Stimulated activated CD8-positive, alpha-beta memory T cell treated with anti-CD3 and anti-CD28 coated beads, Interleukin-2, amount 100 ng/mL, for 1 hour (primary cell): Measurements from ENCODE around the gene IGFL1.
"Not testable (repeated sequence)": the region's sequence is repeated elsewhere in the genome, so short reads cannot be mapped to it uniquely, and the experiment has no call there.

Source experiments
- DNase-seq, 2 donors: peaks; one replicate each; pipeline ENCODE4 v3.0.0-alpha.2; 2020; ENCODE audit warnings: low read depth in 2 of 2

The IGFL1 gene

DNA sequence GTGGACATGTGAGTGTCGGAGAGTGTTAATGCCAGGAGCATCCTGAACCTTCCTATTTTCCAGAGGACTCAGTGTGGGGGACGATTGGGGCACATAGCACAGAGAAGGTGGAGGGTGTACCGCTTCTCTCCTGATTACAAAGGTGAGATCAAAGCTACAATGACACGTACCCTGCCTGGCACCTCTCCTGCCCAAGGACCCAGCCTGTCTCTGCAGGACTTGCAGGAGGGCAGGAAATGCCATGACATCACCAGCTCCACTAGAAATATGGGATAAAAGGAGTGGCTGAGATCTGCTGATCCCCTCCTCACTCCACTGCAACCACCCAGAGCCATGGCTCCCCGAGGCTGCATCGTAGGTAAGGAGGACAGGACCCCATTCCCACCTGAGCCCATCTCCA, at the start of gene IGFL1:
Gene IGFL1 (plus strand): TSS at position 301 of the 400 bp plus-strand sequence. CDS start 33 bp downstream, at position 334.
- DNase-seq: no peak

DNA sequence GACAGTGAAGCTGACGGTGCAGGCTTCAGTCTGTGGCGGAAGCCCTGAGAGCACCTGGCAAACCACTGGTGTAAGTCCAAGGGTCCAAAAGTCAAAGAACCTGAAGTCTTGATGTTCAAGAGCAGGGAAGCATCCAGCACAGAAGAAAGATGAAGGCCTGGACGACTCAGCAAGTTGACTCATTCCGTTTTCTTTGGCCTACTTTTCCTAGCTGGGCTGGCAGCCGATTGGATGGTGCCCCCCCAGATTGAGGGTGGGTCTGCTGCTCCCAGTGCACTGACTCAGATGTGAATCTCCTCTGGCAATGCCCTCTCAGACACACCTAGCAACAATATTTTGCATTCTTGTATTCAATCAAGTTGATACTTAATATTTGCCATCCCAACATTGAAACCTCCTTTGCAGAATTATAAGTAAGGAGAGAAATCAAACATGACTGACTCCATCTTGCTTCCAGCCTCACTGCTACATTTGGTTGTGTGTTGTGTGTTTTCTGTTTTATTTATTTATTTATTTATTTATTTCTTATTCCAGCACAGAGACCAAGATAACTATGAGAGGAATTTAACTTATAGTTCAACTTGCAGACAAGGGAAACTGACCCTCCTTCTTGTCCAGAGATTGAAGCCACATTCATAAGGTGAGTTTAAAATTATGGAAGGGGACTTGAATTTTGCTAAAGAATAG, 48.7 kb upstream of the IGFL1 start:
- no peak for DNase-seq

DNA sequence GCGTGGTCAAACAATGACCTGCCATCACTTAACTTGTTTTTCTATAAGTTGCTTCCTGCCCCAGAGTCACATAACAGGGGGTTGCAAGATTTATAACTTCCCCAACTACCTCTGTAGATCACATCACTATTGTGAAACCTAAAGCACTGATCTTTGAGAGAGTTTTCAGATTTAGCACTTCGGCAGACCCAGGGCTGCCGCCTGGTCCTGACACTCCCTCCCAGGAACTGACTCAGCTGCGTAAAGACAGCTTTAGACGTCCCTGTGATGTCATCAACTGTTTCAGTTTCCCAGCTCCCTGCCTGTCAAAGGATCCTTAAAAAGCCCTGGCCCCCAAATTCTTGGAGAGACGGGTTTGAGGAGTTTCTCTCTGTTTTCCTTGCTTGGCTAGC, 48.2 kb upstream of the IGFL1 start:
- no peak for DNase-seq

DNA sequence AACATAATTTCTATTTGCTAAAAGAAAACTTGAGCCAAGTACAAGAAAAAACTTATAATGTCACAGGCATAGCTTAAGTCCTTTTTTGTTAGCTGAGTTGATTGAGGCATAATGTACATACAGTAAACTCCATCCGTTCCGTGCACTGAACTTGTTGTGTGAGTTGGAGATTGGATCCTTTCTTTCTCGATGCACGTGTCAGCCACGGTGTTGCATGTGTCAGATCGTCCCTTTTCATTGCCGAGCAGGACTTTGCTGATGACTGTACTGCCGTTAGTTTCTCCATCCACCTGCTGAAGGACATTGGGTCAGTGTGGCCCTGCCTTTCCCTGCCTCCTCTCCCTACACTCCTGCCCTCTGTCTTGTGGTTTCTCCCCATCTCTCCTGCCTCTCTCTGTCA, 47.1 kb upstream of the IGFL1 start:
- DNase-seq: no peak

DNA sequence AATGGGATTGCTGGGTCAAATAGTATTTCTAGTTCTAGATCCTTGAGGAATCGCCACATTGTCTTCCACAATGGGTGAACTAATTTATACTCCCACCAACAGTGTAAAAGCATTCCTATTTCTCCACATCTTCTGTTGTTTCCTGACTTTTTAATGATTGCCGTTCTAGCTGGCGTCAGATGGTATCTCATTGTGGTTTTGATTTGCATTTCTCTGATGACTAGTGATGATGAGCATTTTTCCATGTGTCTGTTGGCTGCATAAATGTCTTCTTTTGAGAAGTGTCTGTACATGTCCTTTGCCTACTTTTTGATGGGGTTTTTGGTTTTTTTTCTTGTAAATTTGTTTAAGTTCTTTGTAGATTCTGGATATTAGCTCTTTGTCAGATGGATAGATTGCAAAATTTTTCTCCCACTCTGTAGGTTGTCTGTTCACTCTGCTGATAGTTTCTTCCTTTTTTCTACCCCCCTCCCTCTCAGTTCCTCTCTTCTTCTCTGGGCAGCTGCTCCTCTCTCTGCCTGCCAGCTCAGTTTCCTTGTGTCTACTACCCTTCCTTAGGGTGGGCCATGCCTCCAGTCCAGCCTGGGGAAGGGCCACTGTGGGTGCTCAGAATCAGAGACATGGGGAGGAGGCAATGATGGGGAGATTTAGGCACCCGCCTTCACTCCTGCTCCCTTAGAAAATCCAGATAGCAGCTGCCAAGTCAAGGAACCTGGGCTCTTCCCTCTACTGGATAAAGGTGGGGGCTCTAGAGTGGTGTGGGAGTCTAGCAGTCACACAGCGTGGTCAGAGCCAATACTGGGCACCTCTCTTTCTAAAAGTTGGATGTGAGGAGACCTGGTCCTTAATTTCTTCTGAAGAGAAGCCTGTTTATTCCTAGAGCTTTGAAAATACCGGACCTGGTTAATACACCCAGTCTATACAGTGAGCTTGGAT, 44.5 kb upstream of the IGFL1 start:
- DNase-seq: not testable (repeated sequence)

DNA sequence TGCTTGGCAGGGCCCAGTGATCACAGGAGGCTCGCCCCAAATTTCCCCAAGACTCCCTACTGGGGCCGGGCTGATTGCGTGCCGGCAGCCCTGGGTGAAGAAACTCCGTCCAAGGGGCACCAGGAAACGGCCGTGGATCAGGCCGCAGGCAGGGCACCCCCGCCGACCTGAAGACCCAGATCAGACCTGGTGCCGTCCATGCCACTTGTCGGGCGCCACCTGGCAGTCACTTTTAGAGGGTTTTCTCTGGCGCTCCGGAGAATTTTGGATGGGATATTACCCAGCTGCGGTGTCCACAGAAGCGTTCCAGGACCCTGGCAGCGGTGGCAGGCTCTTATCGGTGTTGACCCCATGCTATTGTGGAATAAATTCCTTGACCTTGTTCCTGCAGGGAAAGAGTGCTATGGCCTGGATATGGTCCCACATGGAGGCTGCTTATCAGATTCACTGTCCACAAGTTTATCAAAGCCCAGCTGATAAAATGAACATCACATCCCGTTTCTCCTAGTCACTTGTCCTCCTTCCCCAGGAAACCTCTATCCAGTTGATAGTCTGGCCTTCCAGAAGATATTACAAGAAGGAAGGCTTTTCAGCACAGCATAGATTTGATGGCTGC, 43.3 kb upstream of the IGFL1 start:
- DNase-seq: no peak

DNA sequence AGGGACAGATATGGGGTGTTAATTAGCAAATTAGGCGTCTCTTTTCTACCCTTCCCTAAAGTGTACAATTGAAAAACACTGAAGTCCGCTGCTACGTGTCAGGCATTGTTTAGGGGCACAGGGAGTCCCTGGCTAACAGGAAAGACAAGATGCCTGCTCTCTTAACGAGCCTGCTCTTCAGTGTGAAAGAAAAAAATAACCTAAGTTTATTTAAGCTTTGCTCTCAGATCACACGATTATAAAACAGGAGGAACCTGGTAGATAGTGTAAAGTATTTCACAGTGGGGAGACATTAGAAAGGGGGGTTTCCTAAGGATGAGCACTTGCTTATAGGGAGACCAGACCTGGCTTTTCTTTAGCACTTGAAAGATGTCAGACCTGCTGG, 42.8 kb upstream of the IGFL1 start:
- no peak for DNase-seq

DNA sequence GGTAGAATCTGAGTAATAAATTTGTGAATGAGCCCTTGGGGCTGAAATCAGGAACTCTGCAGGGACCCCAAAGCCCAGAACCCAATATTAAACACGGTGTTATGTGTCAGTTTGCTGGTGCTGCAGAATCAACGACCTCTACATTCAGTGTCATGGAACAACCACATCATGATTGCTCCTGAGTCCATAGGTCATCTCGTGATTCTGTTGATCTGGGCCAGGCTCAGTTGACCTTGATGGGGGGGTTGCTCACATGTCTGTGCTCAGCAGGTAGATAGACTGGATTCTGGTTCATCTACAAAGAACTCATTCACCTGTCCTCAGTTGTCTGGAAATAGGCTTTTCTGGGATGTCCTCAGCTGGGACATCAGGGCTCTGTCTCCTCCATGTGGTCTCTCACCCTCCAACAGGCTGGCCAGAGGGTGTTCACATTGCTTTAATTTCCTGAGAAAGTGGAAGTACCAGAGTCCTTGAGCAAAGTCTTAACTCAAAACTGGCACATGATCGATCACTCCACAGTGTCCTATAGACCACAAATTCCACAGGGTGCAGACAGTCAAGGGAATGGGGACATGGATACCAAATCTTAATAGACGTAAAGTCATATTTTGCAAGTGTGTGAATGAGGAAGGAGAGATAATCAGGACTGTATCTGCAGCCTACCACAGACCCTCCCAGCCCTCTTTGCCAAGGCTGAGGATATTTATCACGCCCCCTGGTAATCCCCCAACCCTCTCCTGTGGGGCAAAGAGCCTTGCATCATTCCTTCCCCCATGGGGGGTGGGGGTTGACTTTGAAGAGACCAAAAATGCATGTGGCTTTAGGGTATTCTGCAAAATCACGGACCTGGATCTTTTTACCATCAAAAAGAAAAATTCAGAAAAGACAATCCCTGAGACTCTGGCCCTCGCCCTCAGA, 39.3 kb upstream of the IGFL1 start:
- no peak for DNase-seq

DNA sequence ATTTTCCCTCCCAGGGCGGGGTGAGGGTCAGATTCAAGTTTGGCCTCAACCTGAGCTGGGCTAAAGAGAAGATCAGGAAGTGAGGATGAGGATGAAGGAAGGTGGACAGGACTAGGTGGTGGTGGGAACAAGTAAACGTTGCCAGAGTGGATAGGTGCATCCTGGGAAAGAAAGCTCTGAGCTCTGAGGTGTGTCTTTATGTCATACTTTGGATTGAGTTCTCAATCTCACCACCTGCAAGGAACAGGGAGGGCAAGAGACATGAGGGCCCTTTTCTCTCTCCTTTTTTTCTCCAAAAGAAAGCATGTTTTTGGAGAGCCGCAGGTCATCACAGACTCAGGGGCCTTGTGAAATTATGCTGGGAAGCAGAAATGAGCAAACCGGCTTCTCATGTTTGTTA, 38.2 kb upstream of the IGFL1 start:
- DNase-seq: no peak

DNA sequence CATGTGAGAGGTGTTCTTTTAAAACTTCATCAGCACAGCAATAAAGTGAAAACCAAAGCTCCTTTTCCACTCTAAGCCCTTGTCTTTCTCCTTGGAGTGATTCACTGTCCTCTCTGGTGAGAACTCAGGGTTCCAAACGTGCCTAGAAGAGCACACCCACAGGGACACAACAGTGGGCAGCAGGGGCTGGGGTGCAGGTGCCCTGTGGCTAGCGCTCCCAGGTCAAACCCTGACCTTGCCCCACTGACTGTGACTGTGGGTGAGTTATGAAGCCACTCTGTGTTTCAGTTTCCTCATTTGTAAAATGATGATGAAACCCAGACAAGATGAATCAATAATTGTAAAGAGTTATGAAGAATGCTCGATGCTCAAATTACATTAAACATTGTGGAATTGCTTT, 37.6 kb upstream of the IGFL1 start:
- no peak for DNase-seq

DNA sequence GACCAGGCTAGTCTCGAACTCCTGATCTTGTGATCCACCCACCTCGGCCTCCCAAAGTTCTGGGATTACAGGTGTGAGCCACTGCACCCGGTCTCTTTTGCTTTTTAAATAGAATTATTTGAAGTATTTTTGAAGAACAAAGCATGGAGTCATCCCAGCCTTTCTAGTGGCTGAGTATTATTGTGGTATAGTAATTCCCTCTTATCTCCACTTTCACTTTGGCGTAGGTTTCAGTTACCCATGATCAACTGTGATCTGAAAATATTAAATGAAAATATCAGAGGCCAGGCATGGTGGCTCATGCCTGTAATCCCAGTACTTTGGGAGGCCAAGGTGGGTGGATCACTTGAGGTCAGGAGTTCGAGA, 36.9 kb upstream of the IGFL1 start:
- not testable (repeated sequence) for DNase-seq

DNA sequence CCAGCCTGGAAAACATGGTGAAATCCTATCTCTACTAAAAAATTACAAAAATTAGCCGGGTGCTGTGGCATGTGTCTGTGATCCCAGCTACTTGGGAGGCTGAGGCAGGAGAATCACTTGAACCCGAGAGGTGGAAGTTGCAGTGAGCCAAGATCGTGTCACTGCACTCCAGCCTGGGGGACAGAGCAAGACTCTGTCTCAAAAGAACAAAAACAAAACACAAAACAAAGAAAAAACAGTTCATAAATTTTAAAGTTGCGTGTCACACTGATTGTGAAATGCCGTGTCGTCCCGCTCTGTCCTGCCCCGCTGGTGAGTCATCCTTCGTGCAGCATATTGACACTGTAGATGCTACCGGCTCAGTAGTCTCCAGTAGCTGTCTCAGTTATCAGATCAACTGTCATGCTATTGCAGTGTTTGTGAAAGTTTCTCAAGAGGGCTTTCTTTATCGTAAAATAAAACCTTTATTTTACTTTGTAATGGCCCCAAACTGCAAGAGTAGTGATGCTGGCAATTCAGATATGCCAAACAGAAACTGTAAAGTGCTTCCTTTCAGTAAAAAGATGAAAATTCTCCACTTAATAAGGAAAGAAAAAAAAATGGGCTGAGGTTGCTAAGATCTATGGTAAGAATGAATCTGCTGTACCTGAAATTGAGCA, 36.4 kb upstream of the IGFL1 start:
- no peak for DNase-seq

DNA sequence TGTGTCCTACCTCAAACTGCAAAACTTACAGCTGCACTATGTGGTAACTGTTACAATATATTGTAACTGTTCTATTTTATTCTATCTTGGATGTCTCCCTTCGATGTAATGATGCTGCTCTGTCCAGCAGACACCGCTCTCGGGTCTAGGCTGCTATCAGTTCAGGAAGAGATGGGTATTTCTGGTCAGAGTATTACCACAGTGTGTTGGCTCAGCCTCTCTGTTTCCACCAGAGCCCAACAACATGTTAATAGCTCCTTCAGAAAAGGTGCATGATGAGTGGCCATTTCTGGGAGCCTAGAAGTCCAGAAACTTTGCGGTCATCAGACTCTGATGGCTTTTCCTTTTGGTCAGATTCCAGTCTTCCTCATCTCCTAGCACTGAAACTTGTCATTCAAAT, 35.9 kb upstream of the IGFL1 start:
- DNase-seq: no peak

DNA sequence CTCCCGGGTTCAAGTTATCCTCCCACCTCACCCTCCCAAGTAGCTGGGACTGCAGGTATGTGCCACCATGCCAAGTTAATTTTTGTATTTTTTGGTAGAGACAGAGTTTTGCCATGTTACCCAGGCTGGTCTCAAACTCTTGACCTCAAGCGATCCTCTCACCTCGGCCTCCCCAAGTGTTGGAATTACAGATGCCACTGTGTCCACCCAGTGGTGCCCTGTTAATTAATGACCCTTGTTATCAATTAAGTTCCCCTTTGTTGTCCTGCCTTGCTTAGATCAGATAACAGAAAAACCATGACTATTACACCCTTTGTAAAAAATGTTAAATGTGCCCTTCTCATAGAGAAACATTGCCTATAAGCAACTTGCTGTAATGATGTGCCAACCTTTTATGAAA, 34.4 kb upstream of the IGFL1 start:
- no peak for DNase-seq

DNA sequence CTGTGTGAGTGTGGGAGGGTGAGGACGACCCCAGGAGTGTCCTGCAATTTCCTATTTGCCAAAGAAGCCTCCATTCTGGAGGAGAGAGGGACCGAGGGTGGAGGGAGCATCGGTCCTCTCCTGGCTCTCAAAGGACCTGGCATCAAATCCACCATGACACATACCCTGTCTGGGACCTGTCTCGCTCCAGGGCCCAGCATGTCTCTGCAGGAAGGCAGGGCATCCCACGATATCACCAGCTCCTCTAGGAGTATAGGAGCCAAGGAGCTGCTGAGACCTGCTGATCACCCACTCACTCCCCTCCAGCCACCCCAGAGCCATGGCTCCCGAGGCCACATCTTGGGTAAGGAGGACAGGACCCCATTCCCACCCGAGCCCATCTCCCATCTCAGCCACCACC, 33.6 kb upstream of the IGFL1 start:
- DNase-seq: not testable (repeated sequence)

DNA sequence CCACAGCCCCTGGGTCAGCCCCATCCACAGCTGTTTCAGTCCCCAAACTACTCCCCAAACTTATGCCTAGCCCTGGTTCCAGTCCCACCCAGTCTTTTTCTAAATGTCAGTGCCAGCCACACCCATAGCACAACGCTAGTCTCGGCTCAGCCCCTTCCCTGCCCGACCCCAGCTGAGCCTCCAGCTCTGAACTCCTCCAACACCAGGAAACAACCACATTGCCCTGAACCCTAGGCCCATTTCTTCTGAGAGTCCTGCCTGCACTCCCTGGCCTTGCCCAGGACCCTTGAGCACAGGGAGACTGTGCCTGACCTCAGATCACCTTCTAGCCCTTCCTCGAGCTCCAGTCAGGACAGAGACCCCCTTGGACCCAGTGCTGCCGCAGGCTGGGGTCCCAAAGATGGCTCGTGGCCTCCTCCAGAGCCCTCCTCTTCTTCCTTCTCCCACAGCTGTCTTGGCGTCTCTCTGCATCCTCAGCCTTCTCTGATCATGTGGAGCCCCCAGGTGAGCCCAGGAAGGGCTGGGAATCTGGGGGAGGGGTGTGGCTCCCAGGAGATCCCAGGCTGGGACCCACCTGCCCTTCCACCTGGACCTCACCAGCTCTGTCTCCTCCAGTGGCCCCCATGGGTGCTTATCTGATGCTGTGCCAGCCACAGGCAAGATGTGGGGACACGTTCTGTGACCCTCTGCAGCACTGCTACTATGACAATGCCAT, 33.0 kb upstream of the IGFL1 start:
- no peak for DNase-seq

DNA sequence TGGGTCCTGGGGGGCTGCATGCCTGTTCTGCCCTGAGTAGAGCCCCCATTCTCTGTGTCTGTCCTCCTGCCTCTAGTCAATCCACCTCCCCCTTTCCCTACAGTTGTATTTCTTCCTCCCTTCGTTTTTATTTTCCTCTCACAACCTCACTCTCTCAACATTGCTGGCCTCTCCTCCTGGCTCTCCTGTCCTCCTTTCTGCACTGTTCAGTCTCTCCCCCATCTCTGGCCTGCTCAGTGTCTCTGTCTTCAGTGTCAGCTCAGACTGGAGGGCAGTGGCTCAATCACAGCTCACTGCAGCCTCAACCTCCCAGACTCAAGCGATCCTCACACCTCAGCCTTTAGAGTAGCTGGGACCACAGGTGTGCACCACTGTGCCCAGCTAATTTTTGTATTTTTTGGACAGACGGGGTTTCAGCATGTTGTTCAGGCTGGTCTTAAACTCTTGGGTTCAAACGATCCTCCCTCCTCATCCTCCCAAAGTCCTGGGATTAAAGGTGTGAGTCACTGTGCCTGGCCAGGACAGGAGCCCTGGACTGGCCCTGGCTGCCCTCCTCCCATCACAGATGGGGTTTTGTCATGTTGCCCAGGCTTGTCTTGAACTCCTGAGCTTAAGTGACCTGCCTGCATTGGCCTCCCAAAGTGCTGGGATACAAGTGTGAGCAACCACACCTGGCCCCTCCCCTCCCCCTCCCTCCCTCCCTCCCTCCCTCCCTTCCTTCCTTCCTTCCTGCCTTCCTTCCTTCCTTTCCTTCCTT, 32.0 kb upstream of the IGFL1 start:
- DNase-seq: no peak

DNA sequence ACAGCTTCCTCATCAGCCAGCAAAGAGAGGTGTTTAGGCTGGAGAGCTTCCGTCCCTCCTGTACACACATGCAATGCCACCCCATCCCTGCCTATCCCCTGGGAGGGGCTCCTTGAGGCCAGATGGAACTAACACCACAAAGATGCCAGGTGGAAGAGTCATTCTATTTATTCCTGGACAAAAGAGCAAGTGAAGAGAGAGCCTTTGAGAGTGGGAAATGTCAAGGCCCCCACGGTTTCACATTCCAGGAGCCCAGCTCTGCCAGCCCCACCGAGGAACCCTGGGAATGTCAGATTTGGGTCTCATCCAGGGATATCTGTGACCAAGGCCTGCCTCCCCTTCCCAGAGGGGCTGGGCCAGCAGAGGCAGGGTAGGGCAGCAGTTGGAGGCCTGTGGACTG, 30.8 kb upstream of the IGFL1 start:
- DNase-seq: no peak

DNA sequence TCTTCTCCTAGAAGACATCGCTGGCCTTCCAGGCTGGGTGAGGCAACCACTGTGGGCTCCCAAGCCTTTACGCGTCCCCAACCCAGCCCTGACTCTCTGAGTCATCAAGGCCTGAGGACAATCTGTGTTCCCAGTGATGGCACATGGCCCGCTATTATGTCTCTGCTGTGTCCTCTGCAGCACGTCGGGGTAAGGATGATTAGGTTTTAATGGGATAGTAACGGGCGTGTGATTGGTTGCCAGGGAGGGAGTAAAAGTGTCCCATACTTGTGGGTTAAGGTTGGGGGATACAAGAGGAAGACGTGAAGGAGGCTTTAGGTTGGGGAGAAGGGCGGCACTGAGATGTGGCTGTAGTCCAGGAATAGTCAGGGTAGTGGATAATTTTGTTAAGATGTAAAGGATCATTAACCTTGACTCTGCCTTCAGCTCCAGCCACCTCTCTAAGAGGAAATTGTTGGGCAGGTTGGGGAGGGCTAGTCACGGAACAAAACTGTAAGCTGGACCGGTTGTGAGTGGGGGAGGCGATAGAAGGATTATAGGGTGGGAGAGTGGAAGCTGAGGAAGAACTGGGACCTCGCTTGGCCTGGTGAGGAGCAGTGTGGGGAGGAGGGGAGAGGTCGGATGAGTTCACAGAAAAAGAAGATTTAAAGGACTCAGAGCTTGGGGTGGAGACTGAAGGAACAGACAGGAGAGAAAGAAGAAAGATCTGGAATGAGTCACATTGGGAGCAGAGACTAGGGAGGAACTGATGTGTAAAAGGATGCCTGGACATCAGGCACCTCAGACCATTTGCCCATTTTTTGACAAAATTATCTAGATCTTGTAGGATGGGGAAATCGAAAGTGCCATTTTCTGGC, 27.9 kb upstream of the IGFL1 start:
- no peak for DNase-seq
